HG02610 (cell line): ENCODE data around the gene HNF4A.
"Not testable (repeated sequence)": the region's sequence is repeated elsewhere in the genome, so short reads cannot be mapped to it uniquely, and the experiment has no call there.

ENCODE experiments used
- ATAC-seq: cut with Tn5 transposase; IDR thresholded peaks from one replicate; pipeline ENCODE4 v1.9.1; 2021; ENCODE audit warnings: mild to moderate bottlenecking, moderate library complexity; ENCODE audit not compliant: unreplicated experiment

Gene HNF4A

DNA sequence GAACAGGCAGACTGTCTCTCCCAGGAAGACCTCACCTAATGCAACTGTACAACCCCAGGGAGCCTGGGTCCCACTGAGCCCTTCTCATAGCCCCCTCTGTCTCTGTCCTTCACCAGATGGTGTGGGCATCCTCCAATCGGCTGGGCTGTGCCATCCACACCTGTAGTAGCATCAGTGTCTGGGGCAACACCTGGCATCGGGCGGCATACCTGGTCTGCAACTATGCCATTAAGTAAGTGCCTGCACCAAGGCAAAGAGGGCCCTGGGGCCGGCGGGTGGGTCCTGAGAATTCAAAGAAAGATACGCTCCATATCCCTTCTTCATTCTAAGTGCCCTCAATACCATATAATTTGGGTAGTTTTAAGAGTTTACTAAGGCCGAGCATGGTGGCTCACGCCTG, 10.4 kb upstream of the HNF4A start:
- ATAC-seq, result no peak

DNA sequence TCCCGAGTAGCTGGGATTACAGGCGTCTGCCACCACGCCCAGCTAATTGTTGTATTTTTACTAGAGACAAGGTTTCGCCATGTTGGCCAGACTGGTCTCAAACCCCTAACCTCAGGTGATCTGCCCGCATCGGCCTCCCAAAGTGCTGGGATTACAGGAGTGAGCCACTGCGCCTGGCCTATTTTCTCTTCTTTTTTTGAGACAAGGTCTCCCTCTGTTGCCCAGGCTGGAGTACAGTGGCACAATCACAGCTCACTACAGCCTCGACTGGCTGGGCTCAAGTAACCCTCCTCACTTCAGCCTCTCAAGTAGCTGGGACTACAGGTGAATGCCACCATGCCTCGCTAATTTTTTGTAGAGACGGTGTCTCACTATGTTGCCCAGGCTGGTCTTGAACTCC, 9.6 kb upstream of the HNF4A start:
- ATAC-seq, result not testable (repeated sequence)

DNA sequence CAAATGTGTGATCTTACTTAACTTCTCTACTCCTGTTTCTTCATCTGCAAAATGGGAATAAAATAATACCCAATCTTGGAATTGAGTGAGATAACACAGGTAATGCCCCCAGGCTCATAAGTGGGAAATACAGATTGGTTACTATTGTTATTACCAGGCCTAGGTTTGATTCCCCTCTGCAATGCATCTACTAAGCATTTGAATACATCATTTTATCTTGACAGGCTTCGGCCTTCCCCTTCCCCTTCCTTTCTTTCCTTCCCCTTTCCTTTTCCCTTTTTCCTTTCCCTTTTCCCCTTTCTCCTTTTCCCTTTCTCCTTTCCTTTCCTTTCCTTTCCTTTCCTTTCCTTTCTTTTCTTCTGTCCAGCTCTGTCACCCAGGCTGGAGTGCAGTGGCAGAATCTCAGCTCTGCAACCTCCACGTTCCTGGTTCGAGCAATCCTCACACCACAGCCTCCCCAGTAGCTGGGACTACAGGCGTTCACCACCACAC, 7.3 kb upstream of the HNF4A start:
- no peak for ATAC-seq

DNA sequence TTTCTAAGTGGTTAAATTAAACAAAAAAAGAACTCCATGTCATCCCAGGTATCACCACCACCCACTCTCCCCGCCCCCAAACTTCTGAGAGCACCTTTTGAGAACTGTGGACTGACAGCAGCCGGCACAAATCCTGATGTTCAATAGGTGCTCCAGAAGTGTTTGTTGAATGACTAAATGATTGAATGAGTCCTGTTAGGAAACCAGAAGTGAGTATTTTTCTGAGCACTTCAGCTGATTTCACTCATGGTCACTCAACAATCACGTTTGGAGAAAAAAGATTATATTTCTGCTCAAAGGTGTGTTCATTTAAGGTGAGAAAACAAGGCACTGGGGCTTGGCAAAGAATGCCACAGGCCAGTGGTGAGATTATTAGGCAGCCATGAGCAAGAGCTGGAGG, 6.2 kb upstream of the HNF4A start:
- no peak for ATAC-seq

DNA sequence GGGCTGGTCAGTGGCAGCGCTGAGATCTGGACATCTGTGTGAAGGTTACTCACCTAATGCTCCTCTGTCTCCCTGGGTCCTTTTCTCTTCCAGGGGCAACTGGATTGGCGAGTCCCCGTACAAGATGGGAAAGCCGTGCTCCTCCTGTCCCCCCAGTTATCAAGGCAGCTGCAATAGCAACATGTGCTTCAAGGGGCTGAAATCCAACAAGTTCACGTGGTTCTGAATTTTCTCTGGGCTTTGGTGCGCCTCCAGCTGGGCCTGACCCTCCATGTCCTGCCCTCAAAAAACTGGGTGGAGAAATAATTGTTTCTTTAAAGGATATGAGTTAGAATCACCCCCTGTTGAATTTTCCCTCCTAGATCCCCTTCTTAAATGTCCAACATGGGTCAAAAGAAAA, 4.9 kb upstream of the HNF4A start:
- ATAC-seq, result no peak

DNA sequence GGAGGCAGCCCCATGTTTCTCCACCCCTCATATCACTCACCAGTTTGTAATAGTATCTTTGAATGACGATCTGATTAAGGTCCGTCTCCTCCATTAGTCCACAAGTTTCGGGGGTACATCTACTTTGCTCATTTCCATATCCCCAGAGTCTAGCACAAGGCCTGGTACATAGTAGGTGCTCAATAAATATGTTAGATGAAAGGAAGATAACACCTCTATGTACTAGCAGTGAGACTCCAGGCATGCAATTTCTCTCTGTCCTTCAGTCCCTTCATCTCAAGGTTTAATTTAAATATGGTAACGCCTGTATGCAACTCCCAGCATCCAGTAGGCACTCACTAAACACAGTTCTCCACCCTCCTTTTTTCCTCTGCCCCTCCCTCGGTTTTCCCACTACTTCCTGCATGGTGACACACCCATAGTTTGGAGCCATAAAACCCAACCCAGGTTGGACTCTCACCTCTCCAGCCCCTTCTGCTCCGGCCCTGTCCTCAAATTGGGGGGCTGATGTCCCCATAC, 461 bp upstream of the HNF4A start:
- no peak for ATAC-seq

DNA sequence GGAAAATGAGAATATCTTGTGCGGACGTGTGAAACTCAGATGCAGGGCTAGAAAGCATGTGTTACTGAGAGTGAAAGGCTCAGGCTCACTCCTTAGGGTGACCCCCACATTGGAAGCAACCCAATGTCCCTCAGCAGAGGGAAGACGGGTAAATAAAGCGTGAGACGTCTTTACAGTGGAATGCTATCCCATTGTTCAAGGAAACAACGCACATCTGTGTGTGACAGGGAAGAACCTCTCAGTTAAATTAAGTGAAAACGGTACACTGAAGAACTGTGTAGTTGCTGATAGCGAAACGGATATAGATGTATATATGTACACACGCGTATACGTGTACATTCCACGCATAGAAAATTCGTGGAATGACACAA, 839 bp downstream of the HNF4A start:
- no peak for ATAC-seq

DNA sequence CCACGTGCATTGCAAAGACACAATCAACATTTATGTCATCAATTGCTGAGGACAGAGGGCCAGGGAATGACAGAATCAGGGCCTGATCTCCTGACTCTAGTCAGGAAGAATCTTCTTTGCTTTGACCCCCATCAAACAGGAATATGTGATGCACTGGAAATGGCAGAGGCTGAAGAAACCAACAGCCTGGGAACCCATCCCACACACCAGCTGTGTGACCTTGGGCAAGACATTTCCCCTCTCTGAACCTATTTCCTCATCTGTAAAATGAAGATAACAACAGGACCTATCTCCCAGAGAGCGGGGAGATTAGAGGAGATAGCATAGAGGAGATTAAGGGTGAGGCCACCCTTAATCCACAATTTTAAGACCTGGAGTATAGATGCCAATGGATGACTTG, 1.5 kb downstream of the HNF4A start:
- ATAC-seq, result no peak

DNA sequence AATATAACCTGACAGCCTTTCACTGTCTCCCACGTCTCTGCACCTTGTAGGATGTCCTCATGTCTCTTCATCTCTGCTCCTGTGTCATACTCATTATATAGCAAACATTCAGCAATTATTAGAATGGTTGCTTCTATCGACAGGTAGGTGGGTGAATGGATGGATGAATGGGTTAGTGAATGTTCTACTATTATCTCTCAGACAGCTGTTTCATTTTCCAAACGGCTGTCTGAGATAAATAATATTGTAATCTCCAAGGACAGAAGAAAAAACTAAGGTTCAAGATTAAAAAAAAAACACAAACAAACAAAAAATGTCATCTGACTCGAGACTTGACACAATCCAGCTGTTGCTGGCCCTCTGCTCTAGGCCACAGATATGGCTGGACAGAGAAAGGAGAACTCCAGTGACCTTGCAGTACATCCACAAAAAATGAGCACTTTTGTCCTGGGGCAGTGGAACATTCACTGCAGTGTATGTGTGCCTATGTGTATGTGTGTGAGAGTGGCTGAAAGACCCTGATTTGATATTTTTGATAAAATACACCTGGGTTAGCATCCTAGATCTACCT, 2.1 kb downstream of the HNF4A start:
- ATAC-seq, result no peak

DNA sequence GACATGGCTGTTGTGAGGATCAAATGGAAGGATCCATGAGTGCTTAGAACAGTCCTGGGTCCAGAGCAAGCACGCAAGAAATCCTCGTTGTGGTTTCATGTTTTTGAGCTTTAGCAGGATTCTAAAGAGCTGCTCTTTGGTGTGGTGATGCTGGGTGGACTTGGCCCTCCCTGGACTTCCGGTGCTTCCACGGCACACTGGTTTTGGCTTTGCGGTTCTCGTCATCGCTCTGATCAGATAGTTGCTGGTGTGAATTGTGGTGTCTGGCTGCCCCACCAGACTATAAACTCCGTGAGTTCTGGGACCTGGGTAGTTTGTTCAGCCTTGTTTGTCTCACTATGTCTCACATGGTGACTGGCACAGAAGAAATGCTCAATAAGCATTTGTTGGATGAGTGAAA, 3.3 kb downstream of the HNF4A start:
- ATAC-seq, result no peak

DNA sequence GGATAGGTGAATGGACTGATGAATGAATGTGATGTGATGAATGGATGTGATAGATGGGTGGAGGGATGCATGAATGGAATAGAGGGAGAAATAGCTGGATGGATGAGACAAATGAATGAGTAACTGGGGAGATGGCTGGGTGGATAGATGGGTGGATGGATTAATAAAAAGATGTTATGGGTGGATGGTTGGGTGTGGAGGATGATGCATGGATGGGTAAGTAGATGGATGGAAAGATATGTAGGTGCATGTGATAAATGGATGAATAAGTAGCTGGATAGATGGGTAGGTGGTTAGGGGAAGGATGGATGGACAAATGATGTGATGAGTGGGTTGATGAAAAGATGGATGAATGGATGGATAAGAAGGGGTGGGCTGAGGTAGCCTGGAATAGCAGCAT, 4.7 kb downstream of the HNF4A start:
- no peak for ATAC-seq

DNA sequence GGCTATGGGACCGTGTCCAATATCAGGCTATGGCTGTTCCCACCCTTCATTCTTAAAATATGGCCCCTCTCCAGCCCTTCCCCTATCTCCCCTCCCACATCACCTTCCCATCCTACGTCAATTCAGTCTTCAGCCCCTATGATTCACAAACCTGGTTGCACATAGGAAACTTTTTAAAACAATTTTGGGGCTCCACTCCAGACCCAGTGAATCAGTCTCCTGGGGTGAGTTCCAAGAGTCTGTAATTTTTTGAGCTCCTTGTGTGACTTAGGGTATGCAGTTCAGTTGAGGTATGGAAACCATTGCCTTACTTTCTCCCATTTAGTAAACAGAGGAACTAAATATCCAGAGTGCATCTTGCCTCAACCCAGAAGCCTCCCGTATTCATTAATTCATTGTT, 5.5 kb downstream of the HNF4A start:
- ATAC-seq, result no peak

DNA sequence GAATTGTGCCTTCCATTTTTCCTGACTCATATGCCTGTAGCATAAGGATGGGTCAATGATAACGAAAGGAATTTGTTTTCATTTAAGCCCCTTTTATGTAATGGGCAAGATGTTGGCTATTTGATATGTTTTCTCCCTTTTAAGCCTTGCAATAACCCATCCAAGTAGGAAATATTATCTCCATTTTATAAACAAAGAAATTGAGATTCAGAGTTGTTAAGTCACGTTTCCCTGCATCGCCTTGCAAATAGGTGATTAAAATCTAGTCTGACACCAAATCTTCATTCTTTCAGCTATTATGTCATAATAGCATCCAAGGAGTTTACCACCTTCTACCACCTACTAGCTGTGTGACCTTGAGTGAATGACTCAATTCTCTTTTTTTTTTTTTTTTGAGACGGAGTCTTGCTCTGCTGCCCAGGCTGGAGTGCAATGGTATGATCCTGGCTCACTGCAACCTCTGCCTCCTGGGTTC, 7.0 kb downstream of the HNF4A start:
- ATAC-seq, result no peak

DNA sequence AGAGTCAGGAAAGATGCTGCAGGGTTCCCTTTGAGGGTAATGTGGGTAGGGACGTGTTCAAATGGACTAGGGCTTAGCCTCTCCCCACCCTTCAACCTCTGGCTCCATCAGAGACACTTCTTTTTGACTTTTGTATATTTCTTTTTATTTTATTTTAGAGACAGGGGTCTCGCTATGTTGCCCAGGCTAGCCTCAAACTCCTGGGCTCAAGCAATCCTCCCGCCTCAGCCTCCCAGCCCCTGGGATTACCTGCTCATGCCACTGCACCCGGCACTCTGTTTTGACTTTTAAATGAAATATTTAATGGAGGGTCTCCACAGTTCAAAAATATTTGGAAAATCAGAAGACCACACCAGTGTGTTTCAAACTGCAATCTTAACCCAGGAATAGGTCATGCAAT, 8.6 kb downstream of the HNF4A start:
- ATAC-seq, result no peak

DNA sequence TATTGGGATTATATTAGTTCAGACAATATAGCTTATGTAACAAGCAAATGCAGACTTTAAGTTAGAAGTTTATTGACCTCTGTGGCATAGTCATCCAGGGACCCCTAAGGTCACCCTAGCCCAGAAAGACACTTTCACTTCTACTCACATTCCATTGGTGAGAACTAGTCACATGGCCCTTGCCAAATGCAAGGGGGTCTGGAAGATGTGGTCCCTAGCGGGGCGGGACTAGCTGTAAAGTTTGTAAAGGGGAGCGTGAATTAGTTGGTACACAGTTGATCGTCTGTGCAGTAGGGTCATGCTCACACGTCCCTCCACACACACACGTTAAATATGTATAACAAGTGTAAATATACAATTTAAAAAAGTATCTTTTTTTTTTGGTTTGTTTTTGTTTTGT, 9.3 kb downstream of the HNF4A start:
- ATAC-seq, result no peak

DNA sequence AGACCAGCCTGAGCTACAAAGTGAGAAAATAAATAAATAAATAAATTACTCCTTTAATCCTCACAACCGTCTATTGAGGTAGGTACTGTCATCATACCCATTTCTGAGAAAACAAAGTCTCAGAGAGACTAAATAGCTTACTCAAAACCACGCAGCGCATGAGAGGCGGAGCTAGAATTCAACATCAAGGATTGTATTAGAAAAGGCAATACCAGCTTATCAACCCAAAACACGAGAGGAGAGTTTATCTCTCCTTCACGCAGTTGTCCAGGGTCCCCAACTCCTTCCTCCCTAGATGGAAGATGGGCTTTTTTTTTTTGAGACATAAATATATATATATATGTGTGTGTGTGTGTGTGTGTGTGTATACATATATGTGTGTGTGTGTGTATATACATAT, 12.2 kb downstream of the HNF4A start:
- no peak for ATAC-seq

DNA sequence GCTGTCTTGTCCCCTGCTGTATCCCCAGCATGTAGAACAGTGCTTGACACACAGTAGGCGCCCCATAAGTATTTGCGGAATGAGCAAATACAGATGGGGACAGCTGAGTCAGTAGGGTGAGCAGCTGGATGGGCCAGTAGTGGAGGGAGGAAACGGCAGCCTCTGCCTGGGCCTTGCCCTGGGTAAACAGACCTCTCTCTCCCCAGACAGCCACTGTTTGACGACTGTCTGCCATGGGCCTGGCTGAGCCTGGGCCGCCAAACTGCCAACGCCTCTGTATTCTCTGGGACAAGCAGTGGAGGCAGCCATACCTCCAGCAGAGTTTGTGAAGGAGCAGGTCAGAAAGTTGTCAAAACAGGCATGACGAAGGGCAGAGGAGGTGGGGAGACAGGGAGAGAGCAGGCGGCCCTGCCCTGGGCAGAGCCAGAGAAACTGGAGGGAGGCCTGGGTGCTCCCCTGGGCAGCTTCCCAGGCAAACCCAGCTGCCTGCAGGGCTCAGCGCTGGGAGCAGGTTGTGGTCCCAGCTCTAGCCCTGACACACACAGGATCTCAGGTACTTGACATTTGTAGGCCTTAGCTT, 15.2 kb downstream of the HNF4A start:
- no peak for ATAC-seq

DNA sequence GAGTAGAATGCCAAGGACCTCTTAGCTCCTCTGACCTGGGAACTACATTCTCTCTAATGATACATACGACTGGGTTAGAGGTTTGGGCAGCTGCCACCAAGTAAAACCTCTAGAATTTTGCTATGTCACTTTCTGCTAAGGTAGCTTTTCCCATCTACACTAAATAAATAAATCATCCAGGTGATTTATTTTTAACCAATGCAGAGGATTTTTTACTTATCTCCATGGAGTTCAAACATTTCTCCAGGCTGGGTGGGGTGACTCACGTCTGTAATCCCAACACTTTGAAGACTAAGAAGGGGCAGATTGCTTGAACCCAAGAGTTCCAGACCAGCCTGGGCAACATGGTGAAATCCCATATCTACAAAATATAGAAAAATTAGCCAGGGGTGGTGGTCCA, 27.1 kb downstream of the HNF4A start:
- ATAC-seq, result no peak

DNA sequence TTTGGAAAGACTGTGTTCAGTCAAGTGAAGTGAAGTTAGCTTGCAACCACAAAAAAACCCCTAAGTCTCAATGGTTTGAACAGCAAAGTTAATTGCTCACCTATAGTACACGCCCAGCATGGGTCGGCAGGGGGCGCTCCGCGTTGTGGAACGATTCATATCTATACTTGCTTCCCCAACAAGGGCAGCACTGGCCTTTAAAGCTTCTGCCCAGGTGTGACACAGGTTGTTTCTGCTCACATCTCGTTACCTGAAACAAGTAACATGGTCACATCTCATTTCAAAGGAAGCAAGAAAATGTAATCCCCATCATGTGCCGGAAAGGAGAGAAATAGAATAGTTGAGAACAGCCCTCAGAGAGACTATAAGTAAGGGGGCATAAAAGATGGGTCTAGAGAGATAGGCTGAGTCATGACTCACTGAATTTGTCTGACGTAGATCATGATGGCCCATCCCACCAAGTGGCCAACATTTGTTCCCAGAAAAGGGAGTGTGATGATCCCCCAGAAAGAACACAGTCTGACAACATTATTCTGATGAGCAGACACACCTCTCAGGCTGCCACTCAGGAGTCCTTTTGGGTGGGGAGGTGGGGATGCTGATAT, 29.0 kb downstream of the HNF4A start:
- no peak for ATAC-seq

DNA sequence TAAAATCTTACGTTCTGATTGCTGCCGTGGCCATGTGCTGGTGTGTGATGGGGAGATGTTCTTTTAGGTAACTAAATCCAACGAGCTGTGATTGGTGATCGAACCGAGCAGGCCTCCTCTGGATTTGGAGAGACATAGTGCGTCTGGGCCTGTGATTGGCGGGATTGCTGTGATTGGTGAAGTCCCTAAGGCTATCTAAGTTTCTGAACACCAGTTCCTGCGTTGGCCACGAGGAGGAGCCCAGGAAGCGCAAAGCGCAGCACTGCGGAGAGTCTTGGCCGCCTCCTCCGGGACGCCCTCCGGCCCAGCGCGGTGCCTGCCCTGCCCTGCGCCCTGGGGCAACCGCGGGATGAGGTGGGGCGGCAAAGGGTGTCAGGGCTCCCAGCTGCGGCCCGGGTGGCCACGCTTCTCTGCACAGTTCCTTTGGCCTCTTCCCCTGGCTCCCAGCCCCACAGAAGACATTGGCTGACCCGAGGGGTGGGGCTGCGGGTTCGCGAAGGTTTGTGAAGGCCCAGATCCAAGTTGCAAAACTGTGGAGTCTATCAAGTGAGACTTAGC, 33.0 kb downstream of the HNF4A start:
- ATAC-seq, result no peak

DNA sequence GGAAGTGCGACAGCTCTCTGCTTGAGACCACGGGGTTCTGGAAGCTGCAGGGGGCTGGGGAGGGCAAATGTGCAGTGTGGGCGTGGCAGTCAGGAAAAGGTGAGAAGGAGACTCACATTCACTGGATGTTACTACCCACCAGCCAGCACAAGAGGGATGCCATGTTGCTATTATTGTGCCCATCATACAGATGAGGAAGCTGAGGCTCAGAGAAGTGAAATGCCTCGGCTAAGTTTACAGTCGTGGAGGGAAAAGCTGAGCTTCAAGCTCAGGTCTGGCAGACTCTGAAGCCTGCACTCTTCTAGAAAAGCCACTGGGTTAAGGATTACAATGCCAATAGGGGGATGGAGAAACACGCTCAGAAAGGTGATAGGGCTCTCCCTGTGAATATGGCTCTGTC, 34.4 kb downstream of the HNF4A start:
- ATAC-seq, result no peak

DNA sequence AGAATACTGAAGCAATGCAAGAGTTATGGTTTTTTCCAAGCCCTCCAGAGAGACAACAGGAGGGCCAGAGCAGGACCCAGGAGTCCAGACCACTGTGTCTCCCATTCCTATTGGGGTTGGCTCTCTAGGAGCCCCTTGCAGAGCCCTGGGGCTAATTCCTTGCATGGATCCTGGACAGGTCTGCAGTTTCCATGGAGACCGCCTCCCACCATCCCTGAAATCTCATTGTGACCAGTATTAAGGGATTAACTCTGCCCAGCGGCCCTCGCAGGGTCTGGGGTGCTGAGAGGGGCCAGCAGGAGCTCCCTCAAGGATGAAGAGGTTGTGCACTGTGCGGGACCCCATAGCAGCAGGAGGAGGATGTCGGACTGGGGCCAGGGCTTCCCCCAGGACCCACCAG, 34.8 kb downstream of the HNF4A start:
- no peak for ATAC-seq
